ENCODE results near the gene ACTN2. TPM values are rescaled to one million over a fixed set of nuclear protein-coding genes. Genes with fewer than 3 reads are reported as not detected.

Gene ACTN2
- total RNA-seq, 1 donor from 2014 or later, result 220 TPM

- DNase-seq (ENCODE audit: low read depth), result no peak
Measured at GRCh38 chr1:236765831-236766230, 79.5 kb downstream of the ACTN2 start.

GRCh38 chr1:236766506-236766905 lies 80.2 kb downstream of the ACTN2 start:
- DNase-seq (ENCODE audit: low read depth), result no peak

DNA sequence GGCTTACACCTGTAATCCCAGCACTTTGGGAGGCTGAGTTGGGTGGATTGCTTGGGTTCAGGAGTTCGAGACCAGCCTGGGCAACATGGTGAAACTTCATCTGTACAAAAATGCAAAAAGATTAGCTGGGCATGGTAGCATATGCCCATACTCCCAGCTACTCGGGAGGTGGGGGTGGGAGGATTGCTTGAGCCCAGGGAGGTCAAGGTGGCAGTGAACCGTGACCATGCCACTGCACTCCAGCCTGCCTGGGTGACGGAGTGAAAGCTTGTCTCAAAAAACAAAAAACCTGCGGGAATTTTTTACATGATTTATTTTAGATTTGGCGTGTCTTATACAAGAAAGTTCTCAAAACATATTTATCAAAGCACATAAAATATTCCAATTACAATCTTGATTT lies 81.0 kb downstream of the ACTN2 start:
- DNase-seq (ENCODE audit: low read depth), result no peak

DNA sequence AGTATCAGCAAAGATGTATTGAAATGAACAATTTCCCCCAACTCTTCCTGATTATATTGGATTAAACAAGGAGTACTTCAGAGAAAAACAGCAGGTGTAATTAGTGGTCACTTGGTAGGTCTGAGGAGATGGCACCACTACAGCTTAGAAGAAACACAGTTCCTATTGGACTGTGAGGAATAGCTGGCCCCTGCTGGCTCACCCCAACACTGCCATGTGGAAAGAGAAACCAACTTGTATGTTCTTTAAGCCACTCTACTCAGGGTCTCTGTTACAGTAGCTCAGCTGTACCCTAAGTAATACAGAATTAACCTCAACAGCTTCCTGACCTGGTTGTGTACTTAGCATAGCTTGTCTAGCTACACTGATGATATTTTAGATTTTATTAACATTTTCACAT lies 82.3 kb downstream of the ACTN2 start:
- DNase-seq (ENCODE audit: low read depth), result peak; percentile 50

DNA sequence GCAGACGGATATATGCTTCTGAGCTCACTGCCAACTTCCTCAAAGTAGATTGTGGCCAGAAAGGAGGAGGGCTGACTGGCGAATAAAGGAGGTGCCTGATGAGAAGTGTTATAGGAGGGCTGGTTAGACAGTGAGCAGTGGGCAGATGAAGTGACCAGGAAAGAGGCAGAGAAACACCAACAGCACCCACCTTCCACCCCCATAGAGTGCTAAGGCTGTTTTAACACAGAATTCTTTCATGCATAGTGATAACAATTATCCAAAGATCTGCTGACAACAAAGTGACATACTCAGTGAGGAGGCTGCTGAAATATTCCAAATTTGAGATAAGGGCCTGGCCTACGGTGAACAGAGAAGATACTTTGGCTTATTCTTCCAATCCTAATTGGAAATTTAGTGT lies 87.6 kb downstream of the ACTN2 start:
- DNase-seq (ENCODE audit: low read depth), result no peak

DNA sequence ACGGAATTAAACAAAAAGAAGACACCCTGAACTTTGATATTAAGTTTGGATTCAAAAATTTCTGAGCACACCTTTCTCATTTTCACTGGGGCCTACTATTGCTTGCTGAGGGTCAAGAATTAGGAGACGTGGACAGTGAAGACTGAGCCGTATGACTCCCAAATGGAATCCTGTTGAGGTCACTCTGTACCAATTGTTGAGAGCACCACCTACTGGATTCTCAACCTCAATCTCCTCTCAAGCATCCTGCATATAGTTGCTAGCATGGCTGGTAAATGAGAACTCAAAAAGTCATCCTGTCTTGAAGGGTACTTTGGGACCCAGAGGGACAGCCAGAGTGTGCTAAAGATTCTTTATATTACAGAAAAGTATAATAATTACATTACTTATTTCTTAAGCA lies 88.6 kb downstream of the ACTN2 start:
- DNase-seq (ENCODE audit: low read depth), result peak; percentile 60

GRCh38 chr1:236779312-236779711 lies 93.0 kb downstream of the ACTN2 start:
- DNase-seq (ENCODE audit: low read depth), result no peak

DNA sequence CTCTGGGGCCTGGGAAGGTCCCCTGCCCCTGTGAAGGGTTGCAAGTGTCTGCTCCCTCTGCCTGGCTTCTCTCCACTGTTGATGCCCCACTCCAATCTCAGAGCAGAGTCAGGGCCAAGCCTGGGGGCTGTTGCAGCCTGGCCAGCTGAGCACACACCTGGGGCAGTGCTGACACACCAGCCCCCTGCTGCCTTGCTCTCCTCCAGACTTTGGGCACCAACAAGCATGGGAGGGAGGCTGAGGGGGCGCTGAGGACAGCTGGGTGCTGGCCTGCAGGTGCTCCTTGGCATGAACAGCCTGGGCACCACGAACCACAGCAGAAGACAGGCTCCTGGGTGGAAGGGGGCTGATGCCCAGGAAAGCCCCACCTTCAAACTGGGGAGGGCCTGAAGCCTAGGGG lies 99.2 kb downstream of the ACTN2 start:
- DNase-seq (ENCODE audit: low read depth), result no peak

GRCh38 chr1:236786453-236786852 lies 100.2 kb downstream of the ACTN2 start:
- DNase-seq (ENCODE audit: low read depth), result no peak

GRCh38 chr1:236794585-236795034 lies 108.3 kb downstream of the ACTN2 start:
- DNase-seq (ENCODE audit: low read depth), result no peak

DNA sequence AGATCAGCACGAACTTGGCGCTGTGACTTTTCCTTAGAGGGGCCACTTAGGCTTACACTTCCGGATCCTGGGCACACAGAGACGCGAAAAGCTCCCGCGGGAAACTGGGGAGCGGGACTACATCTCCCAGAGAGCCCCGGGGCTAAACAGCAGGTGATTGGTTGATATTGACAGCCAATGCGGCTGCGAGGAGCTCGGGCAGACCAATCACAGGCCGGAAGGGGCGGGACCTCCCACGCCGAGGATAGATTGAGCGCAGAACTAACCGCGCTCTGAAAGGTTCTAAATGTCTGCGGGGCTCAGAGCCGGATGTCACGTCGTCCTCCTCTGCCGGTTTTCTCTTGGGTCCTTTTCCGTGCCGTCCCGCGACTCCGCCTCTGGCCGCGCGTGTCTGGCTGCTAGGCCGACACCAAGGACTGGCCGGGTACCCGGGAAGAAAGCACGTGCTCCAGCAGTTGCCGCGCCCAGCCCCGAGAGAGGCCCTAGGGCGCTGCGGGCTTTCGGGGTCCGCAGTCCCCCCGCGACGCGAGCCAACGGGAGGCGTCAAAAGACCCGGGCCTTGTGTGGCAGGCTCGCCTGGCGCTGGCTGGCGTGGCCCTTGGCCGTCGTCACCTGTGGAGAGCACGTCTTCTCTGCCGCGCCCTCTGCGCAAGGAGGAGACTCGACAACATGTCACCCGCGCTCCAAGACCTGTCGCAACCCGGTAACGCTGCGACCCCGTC lies 108.9 kb downstream of the ACTN2 start, which contains the start of gene MTR:
Gene MTR, plus strand, starts transcription at position 258 of the 722 bp plus-strand sequence. Its CDS starts 412 bp downstream, at position 670.
- peak; percentile 99 for DNase-seq (ENCODE audit: low read depth)

DNA sequence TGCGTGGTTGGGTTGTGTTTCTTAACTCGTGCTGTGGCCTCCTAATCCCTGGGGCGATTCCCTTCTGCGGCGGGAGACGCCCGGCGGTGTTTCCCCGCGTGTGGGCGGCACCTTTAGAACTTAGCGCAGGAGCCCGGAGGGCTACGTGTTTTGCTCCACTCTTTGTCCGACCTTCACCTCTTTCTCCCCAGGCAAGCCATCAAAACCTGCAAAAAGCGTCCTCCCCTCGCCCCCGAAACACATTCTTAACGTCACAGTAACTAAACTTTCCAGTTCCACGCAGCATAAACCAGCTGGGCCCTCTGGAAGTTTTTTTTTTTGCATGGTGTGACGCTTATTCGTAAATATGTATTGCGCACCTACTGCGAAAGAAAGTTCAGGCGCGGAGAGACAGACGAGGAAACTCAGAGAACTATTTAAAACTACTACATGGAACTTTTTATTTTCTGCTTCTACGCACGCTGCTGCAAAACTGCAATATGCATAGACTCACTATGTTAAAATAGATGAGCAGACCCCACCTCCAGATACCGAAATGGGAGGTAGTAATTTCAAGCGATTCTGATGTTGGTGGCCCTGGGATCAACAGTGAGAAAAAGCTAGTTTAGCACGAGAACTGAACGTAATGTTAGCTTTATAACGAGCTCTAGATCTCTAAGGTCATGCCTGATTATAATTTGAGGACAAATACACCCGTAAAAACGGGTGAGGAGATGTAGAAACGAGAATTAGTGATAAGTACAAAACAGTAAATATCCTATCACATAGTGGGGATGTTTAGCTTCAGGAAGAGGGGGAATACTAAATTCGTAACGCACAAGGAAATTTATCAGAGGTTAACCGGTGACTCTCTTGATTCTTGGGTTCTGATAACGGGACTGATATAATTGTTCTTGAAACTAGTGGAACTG lies 109.7 kb downstream of the ACTN2 start:
- DNase-seq (ENCODE audit: low read depth), result peak; percentile 54

DNA sequence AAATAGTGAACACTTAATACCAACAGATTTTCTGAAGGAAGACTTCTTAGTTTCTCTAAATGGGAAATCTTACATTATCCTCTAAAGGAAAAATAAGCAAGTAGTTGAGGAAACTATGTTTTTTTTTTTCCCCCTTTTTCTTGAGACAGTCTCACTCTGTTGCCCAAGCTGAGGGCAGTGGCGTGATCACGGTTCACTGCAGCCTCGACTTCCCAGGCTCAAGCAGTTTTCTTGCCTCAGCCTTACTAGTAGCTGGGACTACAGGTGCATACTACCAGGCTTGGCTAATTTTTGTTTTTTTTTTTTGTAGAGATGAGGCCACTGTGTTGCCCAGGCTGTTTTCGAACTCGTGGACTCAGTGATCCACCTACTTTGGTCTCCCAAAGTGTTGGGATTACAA lies 112.7 kb downstream of the ACTN2 start:
- DNase-seq (ENCODE audit: low read depth), result no peak

DNA sequence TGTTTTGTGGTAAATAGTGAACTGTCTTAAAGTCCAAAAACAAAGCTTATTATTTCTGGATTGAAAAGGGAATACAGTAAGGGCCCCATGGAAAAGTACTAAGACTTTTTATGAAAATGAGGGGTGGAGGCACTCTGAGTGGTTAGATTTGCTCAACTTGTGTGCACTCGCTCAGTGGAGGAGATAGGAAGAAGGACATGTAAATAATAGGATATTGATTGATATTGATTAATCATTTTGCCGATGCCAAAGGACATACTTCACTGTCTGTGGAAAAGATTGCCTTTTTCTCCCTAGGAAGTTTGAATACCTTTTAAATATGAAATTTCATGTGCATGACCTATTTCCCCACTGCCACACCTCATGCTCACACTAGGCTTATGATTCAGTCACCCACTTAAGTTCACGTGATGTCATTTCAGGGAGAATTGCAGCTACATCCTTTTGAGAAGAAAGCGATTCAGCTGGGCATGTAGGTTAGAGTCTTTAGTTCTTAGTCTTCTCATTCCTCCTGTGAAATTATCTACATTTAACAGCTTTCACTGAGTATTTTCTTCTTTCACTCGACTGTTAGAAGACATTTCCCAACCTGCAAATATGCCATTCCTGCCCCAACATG lies 113.8 kb downstream of the ACTN2 start:
- no peak for DNase-seq (ENCODE audit: low read depth)

DNA sequence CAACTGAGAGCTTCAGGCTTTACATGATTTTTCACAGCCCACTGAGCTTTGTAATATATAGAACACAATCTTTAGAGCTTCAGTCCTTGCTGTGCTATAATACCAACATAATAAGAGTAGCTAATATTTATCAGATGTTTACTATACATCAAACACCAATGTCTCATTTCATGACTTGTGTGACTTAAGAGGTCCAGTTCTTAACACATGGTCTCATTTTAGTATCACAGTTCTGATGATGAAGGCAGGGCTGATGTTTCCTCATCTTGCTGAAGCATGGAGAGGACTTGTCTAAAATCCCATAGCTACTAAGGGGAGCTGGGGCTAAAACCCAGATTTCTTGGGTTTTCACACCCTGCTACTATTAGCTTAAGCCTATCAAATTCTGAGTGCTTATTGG lies 114.3 kb downstream of the ACTN2 start:
- DNase-seq (ENCODE audit: low read depth), result no peak

DNA sequence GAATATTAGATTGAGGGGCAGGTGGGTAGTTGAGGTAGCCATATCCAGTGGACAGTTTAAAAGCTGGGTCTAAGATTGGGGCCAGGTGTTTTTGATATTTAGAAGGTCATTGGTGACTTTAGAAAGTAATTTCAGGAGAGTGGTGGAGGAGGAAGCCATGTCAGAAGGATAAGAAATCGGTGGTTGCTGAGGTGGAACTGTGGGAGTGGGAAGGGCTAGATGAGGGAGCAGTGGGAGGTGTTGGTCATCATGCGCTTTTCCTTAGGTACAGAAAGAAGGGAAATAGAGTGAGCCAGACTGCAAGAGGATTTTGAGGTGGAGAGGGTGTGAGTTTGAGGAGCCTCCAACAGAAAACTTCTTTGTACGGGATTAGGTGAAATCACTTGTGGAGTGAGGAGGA lies 116.0 kb downstream of the ACTN2 start:
- no peak for DNase-seq (ENCODE audit: low read depth)

DNA sequence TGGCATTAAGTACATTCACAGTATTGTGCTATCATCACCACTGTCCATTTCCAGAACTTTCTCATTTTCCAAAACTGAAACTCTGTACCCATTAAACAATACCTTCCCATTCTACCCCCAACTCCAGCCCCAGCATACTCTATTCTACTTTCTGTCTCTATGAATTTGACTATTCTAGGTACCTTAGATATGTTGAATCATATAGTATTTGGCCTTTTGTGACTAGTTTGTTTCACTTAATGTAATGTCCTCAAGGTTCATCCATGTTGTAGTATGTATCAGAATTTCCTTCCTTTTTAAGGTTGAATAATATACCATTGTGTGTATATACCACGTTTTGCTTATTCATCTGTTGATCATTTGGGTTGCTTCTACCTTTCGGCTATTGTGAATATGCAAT lies 120.3 kb downstream of the ACTN2 start:
- no peak for DNase-seq (ENCODE audit: low read depth)

DNA sequence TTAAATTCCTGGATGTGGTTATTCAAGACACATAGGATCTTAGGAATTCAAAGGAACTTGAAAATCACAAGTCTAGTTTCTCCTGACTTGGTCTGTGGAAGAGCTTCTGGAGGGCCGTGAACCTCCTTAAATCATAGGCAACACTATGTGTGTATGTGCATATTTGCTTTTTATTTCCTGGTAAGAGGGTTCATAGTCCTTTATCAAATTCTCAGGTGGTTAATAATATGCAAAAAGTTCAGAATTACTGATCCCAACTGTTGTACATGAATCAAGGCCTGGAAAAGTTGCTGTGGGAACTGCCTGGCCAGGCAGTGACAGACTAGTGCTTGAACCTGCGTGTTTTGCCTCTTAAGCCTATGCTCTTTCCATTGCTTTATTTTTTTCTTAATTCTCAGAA lies 121.7 kb downstream of the ACTN2 start:
- no peak for DNase-seq (ENCODE audit: low read depth)

DNA sequence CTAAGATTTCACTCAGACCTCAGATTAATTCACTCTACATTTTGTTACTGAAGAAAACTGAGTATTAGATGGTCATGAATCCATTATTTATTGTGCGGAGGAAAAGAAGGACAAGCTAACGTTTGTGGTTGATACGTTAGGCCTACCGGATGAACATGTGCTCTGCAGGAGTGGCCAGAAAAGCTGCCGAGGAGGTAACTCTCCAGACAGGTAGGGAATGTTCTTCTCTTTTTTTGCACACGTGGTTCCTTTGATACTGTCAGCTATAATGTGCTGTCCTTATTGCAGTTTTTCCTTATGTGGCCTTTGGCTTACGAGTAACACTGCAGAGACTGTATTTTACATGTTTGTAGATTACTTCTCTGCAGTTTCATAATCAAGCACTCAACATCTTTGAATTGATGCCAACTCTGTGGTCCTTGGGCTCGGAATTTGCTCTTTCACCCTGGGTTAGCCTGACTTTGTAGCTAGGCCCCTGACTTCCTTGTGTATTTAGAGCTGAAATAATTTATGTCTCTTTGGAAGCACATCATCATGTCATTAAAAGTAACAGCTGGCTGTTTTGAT lies 122.3 kb downstream of the ACTN2 start:
- peak; percentile 33 for DNase-seq (ENCODE audit: low read depth)

- peak; percentile 79 for DNase-seq (ENCODE audit: low read depth)
Measured at GRCh38 chr1:236809148-236809547, 122.8 kb downstream of the ACTN2 start.

GRCh38 chr1:236810018-236810417 lies 123.7 kb downstream of the ACTN2 start:
- no peak for DNase-seq (ENCODE audit: low read depth)

All from myocyte (in vitro differentiated cells).